HepG2 (cell line): ENCODE data around the gene SFI1. TPM values are rescaled to one million over a fixed set of nuclear protein-coding genes. Genes with fewer than 3 reads are reported as not detected.

Experiments used
- HDAC6 ChIP-seq: fragments of 200-600 bp; sonication (generic); IDR thresholded peaks from 2 replicates; pipeline ENCODE4 v1.7.0; 2017; ENCODE audit warnings: mild to moderate bottlenecking, antibody characterized with exemption, low read length, low read depth
- JUNB ChIP-seq: sonication (generic); formaldehyde crosslinking; IDR thresholded peaks from 2 replicates; pipeline ENCODE4 v1.8.0; 2022; ENCODE audit warnings: missing genetic modification reagents, mild to moderate bottlenecking, borderline replicate concordance
- KLF11 ChIP-seq: IDR thresholded peaks from 2 replicates; pipeline ENCODE4 v1.6.1; 2016; ENCODE audit warnings: missing compliant biosample characterization
- KMT2B ChIP-seq: IDR thresholded peaks from 2 replicates; pipeline ENCODE4 v1.6.1; 2016; ENCODE audit warnings: missing genetic modification reagents, missing compliant biosample characterization
- NFYC ChIP-seq: IDR thresholded peaks from 2 replicates; pipeline ENCODE4 v1.6.1; 2016; ENCODE audit warnings: missing genetic modification reagents, missing compliant biosample characterization
- POLR2A ChIP-seq, 2 experiments: IDR thresholded peaks; 2 replicates each; pipeline ENCODE4 v1.6.1; 2011; ENCODE audit warnings: low read depth in 2 of 2, low read length in 2 of 2, mild to moderate bottlenecking in 1 of 2, moderate library complexity in 1 of 2; ENCODE audit not compliant: insufficient read depth in 1 of 2
- SAP130 ChIP-seq: IDR thresholded peaks from 2 replicates; pipeline ENCODE4 v1.6.1; 2016; ENCODE audit warnings: low read depth
- SRY ChIP-seq: sonication (generic); formaldehyde crosslinking; IDR thresholded peaks from 2 replicates; pipeline ENCODE4 v1.8.0; 2022; ENCODE audit warnings: mild to moderate bottlenecking, missing genetic modification reagents
- ZKSCAN5 ChIP-seq: sonication (generic); formaldehyde crosslinking; IDR thresholded peaks from 2 replicates; pipeline ENCODE4 v1.5.1; 2020; ENCODE audit warnings: mild to moderate bottlenecking, missing genetic modification reagents
- ZMYM4 ChIP-seq: sonication (generic); formaldehyde crosslinking; IDR thresholded peaks from 2 replicates; pipeline ENCODE4 v1.8.1; 2023; ENCODE audit warnings: mild to moderate bottlenecking, missing genetic modification reagents
- ZNF232 ChIP-seq: sonication (generic); formaldehyde crosslinking; IDR thresholded peaks from 2 replicates; pipeline ENCODE4 v1.4.0; 2020; ENCODE audit warnings: missing genetic modification reagents, borderline replicate concordance
- ZNF263 ChIP-seq: sonication (generic); formaldehyde crosslinking; IDR thresholded peaks from 2 replicates; pipeline ENCODE4 v1.4.0; 2020; ENCODE audit warnings: missing genetic modification reagents
- ZNF264 ChIP-seq: sonication (generic); formaldehyde crosslinking; IDR thresholded peaks from 2 replicates; pipeline ENCODE4 v1.4.0; 2020; ENCODE audit warnings: missing genetic modification reagents
- ZNF337 ChIP-seq: sonication (generic); formaldehyde crosslinking; IDR thresholded peaks from 2 replicates; pipeline ENCODE4 v1.5.1; 2020; ENCODE audit warnings: missing genetic modification reagents, low read depth, mild to moderate bottlenecking, borderline replicate concordance
- ZNF530 ChIP-seq: sonication (generic); formaldehyde crosslinking; IDR thresholded peaks from 2 replicates; pipeline ENCODE4 v1.5.0; 2020; ENCODE audit warnings: low read depth, mild to moderate bottlenecking, missing genetic modification reagents
- ZNF720 ChIP-seq: sonication (generic); formaldehyde crosslinking; IDR thresholded peaks from 2 replicates; pipeline ENCODE4 v1.4.0; 2020; ENCODE audit warnings: missing genetic modification reagents
- ZSCAN31 ChIP-seq: sonication (generic); formaldehyde crosslinking; IDR thresholded peaks from 2 replicates; pipeline ENCODE4 v1.5.0; 2020; ENCODE audit warnings: low read depth, mild to moderate bottlenecking, missing genetic modification reagents
- polyA plus RNA-seq, 8 experiments: library from polyadenylated mRNA; depleted of rRNA in 3 of 8; stranded (reverse) in 7 of 8; unstranded in 1 of 8; fragments of >200 nt; fragmentation: Illumina TruSeq in 4 of 8; extraction: Trizol in 4 of 8; gene quantifications; 2 replicates each; pipeline versions ENCODE4 v1.2.1 to v1.2.3, GENCODE V29; 2011 to 2016; ENCODE audit warnings: low read depth in 4 of 8, missing spikeins in 1 of 8, mixed read lengths in 1 of 8; ENCODE audit not compliant: insufficient read depth in 1 of 8
- total RNA-seq, 5 experiments: library from RNA; depleted of rRNA; stranded (reverse); fragments of >200 nt; fragmentation: Illumina TruSeq; extraction: Trizol; gene quantifications; 2 replicates each; pipeline ENCODE4 v1.2.3, GENCODE V29; 2016; ENCODE audit warnings: low read depth in 1 of 5
- TF ChIP-seq, protein P1 (sequence below): sonication (generic); formaldehyde crosslinking; IDR thresholded peaks from 2 replicates; pipeline ENCODE4 v1.5.0; 2020; ENCODE audit warnings: mild to moderate bottlenecking, missing genetic modification reagents, borderline replicate concordance
- TF ChIP-seq, protein P2 (sequence below): sonication (generic); formaldehyde crosslinking; IDR thresholded peaks from 2 replicates; pipeline ENCODE4 v1.5.1; 2020; ENCODE audit warnings: mild to moderate bottlenecking, missing genetic modification reagents, moderate library complexity
- TF ChIP-seq, protein P3 (sequence below): sonication (generic); formaldehyde crosslinking; IDR thresholded peaks from 2 replicates; pipeline ENCODE4 v1.8.0; 2022; ENCODE audit warnings: missing genetic modification reagents, low read depth, mild to moderate bottlenecking, borderline replicate concordance
- TF ChIP-seq, protein P4 (sequence below): IDR thresholded peaks from 2 replicates; pipeline ENCODE4 v1.4.0; 2020; ENCODE audit warnings: mild to moderate bottlenecking, missing genetic modification reagents

The SFI1 gene
- total and polyA plus RNA-seq, 2 of the 13 experiments (the other 11 are each of a cell fraction or from before 2014, with no cell fraction given) = 20.5 to 40.1 TPM

DNA sequence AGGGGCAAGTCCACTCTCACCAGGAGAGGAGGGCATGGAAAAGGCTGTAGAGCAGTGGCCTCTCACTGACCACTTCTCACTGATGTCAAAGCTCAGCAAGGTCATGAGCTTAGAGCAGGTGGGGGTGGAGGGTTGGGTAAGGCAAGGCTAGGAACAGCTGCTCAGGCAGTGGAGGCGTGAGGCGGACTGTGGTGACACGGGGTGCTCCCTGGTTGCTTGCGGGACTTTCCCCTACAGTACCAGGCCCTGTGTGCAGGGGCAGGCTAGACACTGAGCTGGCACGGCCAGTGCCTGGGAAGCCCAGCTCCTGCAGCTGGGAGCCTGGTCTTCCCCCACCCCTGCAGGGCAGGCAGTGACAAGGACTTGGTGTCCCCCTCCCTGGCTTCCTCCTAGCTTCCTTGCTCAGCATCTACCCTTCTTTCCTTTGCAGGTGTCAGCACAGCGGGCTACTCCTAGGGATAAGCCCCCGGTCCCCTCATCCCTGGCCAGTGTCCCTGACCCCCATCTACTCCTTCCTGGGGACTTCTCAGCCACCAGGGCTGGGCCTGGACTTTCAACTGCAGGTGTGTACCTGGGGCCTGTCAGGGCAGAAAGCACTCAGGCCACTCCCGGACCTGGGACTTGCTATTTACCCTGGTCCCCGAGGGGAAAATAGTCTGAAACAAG lies 120.1 kb downstream of the SFI1 start (continued):
- TF ChIP-seq, protein P1, sequence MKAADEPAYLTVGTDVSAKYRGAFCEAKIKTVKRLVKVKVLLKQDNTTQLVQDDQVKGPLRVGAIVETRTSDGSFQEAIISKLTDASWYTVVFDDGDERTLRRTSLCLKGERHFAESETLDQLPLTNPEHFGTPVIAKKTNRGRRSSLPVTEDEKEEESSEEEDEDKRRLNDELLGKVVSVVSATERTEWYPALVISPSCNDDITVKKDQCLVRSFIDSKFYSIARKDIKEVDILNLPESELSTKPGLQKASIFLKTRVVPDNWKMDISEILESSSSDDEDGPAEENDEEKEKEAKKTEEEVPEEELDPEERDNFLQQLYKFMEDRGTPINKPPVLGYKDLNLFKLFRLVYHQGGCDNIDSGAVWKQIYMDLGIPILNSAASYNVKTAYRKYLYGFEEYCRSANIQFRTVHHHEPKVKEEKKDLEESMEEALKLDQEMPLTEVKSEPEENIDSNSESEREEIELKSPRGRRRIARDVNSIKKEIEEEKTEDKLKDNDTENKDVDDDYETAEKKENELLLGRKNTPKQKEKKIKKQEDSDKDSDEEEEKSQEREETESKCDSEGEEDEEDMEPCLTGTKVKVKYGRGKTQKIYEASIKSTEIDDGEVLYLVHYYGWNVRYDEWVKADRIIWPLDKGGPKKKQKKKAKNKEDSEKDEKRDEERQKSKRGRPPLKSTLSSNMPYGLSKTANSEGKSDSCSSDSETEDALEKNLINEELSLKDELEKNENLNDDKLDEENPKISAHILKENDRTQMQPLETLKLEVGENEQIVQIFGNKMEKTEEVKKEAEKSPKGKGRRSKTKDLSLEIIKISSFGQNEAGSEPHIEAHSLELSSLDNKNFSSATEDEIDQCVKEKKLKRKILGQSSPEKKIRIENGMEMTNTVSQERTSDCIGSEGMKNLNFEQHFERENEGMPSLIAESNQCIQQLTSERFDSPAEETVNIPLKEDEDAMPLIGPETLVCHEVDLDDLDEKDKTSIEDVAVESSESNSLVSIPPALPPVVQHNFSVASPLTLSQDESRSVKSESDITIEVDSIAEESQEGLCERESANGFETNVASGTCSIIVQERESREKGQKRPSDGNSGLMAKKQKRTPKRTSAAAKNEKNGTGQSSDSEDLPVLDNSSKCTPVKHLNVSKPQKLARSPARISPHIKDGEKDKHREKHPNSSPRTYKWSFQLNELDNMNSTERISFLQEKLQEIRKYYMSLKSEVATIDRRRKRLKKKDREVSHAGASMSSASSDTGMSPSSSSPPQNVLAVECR (CRISPR knock-in tag) = peak; percentile 31; the same call in 1 of the 2 replicates
- no peak for TF ChIP-seq ZKSCAN5 (CRISPR knock-in tag)
- TF ChIP-seq SAP130 (CRISPR knock-in tag) = peak; percentile 31; the same call in 1 of the 2 replicates
- no peak for TF ChIP-seq ZNF720
- no peak for TF ChIP-seq HDAC6
- TF ChIP-seq, protein P2, sequence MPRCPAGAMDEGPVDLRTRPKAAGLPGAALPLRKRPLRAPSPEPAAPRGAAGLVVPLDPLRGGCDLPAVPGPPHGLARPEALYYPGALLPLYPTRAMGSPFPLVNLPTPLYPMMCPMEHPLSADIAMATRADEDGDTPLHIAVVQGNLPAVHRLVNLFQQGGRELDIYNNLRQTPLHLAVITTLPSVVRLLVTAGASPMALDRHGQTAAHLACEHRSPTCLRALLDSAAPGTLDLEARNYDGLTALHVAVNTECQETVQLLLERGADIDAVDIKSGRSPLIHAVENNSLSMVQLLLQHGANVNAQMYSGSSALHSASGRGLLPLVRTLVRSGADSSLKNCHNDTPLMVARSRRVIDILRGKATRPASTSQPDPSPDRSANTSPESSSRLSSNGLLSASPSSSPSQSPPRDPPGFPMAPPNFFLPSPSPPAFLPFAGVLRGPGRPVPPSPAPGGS (CRISPR knock-in tag) = peak; percentile 69; the same call in 1 of the 2 replicates
- peak in 1 of 2 experiments; percentile 55; a peak in 1 of 4 replicates for TF ChIP-seq POLR2A (IDR thresholded peaks at IDR 0.05; ENCODE audit: insufficient read depth in 1 of 2, low read depth in 2 of 2, low read length in 2 of 2)
- TF ChIP-seq ZNF264 (CRISPR knock-in tag) = no peak
- no peak for TF ChIP-seq NFYC (CRISPR knock-in tag)
- no peak for TF ChIP-seq ZNF232 (CRISPR knock-in tag)
- no peak for TF ChIP-seq ZNF337
- TF ChIP-seq, protein P3, sequence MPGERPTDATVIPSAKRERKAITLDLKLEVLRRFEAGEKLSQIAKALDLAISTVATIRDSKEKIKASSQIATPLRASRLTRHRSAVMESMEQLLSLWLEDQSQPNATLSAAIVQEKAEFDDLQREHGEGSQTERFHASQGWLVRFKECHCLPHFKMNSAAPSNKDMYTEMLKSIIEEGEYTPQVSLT (CRISPR knock-in tag) = no peak
- TF ChIP-seq JUNB (CRISPR knock-in tag) = no peak
- peak; percentile 65 for TF ChIP-seq ZNF263 (CRISPR knock-in tag)
- peak; percentile 22; the same call in 1 of the 2 replicates for TF ChIP-seq SRY (CRISPR knock-in tag)
- no peak for TF ChIP-seq ZNF530 (CRISPR knock-in tag)
- TF ChIP-seq, protein P4, sequence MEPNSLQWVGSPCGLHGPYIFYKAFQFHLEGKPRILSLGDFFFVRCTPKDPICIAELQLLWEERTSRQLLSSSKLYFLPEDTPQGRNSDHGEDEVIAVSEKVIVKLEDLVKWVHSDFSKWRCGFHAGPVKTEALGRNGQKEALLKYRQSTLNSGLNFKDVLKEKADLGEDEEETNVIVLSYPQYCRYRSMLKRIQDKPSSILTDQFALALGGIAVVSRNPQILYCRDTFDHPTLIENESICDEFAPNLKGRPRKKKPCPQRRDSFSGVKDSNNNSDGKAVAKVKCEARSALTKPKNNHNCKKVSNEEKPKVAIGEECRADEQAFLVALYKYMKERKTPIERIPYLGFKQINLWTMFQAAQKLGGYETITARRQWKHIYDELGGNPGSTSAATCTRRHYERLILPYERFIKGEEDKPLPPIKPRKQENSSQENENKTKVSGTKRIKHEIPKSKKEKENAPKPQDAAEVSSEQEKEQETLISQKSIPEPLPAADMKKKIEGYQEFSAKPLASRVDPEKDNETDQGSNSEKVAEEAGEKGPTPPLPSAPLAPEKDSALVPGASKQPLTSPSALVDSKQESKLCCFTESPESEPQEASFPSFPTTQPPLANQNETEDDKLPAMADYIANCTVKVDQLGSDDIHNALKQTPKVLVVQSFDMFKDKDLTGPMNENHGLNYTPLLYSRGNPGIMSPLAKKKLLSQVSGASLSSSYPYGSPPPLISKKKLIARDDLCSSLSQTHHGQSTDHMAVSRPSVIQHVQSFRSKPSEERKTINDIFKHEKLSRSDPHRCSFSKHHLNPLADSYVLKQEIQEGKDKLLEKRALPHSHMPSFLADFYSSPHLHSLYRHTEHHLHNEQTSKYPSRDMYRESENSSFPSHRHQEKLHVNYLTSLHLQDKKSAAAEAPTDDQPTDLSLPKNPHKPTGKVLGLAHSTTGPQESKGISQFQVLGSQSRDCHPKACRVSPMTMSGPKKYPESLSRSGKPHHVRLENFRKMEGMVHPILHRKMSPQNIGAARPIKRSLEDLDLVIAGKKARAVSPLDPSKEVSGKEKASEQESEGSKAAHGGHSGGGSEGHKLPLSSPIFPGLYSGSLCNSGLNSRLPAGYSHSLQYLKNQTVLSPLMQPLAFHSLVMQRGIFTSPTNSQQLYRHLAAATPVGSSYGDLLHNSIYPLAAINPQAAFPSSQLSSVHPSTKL (CRISPR knock-in tag) = peak; percentile 26; the same call in 1 of the 2 replicates
- TF ChIP-seq KLF11 (CRISPR knock-in tag) = no peak
- peak; percentile 39; the same call in 1 of the 2 replicates for TF ChIP-seq ZMYM4 (CRISPR knock-in tag)
- no peak for TF ChIP-seq KMT2B
- TF ChIP-seq ZSCAN31 (CRISPR knock-in tag) = no peak
